NT2/D1 (cell line): ENCODE data around the gene ANGEL1.

Experiments
- DNase-seq: peaks from one replicate; pipeline ENCODE4 v3.0.0-alpha.2; 2011; ENCODE audit warnings: low read depth, low spot score
- H3K27me3 ChIP-seq: 2 replicates; pipeline ENCODE4 v1.6.0; 2011; ENCODE audit warnings: mild to moderate bottlenecking; ENCODE audit not compliant: insufficient read length, insufficient read depth
- H3K36me3 ChIP-seq: 2 replicates; pipeline ENCODE4 v1.6.1; 2011; ENCODE audit warnings: mild to moderate bottlenecking, low read length, mixed read lengths; ENCODE audit not compliant: insufficient read depth, insufficient read length
- H3K4me1 ChIP-seq: 2 replicates; pipeline ENCODE4 v1.5.1; 2011; ENCODE audit not compliant: insufficient read depth, insufficient read length
- H3K4me3 ChIP-seq: 2 replicates; pipeline ENCODE4 v1.5.1; 2011; ENCODE audit warnings: low read depth; ENCODE audit not compliant: insufficient read length
- H3K9ac ChIP-seq: 2 replicates; pipeline ENCODE4 v1.6.0; 2011; ENCODE audit warnings: low read depth; ENCODE audit not compliant: insufficient read length
- H3K9me3 ChIP-seq: 2 replicates; pipeline ENCODE4 v1.5.1; 2011; ENCODE audit warnings: mild to moderate bottlenecking, low read length; ENCODE audit not compliant: insufficient read depth
- SUZ12 ChIP-seq: IDR thresholded peaks from 2 replicates; pipeline ENCODE4 v1.6.1; 2011; ENCODE audit not compliant: insufficient read length, insufficient read depth; ENCODE audit errors: extremely low read depth
- YY1 ChIP-seq: IDR thresholded peaks from 2 replicates; pipeline ENCODE4 v1.6.1; 2011; ENCODE audit not compliant: insufficient read length, insufficient read depth
- ZNF274 ChIP-seq: IDR thresholded peaks from 2 replicates; pipeline ENCODE4 v1.6.1; 2011; ENCODE audit warnings: mild to moderate bottlenecking, low read depth, low read length

ANGEL1 gene

DNA sequence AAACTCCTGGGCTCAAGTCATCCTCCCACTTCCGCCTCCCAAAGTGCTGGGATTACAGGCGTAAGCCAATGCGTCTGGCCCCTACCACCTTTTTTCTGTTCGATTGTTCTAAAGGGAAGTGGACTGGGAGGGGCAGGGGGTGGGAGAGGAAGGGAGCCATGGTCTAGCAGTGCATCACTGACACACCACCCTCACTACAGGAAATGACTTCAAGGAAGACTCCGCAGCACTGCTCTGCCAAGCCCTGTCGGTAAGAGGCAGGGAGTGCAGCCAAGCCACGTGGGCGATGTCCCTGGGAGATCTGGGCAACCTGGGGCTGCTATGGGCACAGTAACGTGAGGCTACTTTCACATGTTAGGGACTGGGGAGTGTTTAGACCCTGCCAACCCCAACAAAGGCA lies 31.5 kb upstream of the ANGEL1 start:
- no peaks in the 10 kb centered on the region for H3K27me3 ChIP-seq
- DNase-seq = no peak
- H3K4me3 ChIP-seq = no peak overlapping the region
- H3K9ac ChIP-seq = no peak overlapping the region
- no peaks in the 10 kb centered on the region for H3K36me3 ChIP-seq
- H3K9me3 ChIP-seq = no peaks in the 10 kb centered on the region
- H3K4me1 ChIP-seq = no peaks in the 10 kb centered on the region
- TF ChIP-seq SUZ12 (no peak), YY1 (no peak), ZNF274 (no peak)

GRCh38 chr14:76842414-76842813 lies 29.7 kb upstream of the ANGEL1 start:
- Histone ChIP-seq H3K9ac (no peak overlapping the region), H3K4me1 (no peaks in the 10 kb centered on the region), H3K27me3 (no peaks in the 10 kb centered on the region), H3K4me3 (no peak overlapping the region), H3K9me3 (no peaks in the 10 kb centered on the region), H3K36me3 (no peaks in the 10 kb centered on the region)
- TF ChIP-seq ZNF274 (no peak), SUZ12 (no peak), YY1 (no peak)
- DNase-seq = no peak

- Histone ChIP-seq H3K4me1 (peaks cover 5% of the 10 kb centered on the region), H3K27me3 (no peaks in the 10 kb centered on the region), H3K4me3 (no peak overlapping the region), H3K9me3 (no peaks in the 10 kb centered on the region), H3K9ac (no peak overlapping the region), H3K36me3 (no peaks in the 10 kb centered on the region)
- no peak for TF ChIP-seq YY1
- TF ChIP-seq ZNF274 = no peak
- no peak for TF ChIP-seq SUZ12
- DNase-seq = no peak
Measured at GRCh38 chr14:76837524-76837923, 24.8 kb upstream of the ANGEL1 start.

GRCh38 chr14:76836029-76836630 lies 23.4 kb upstream of the ANGEL1 start:
- Histone ChIP-seq H3K36me3 (no peaks in the 10 kb centered on the region), H3K9me3 (peaks cover 6% of the 10 kb centered on the region; the same call in 1 of the 2 replicates), H3K9ac (no peak overlapping the region), H3K4me3 (no peak overlapping the region), H3K4me1 (peaks cover 5% of the 10 kb centered on the region), H3K27me3 (no peaks in the 10 kb centered on the region)
- no peak for TF ChIP-seq YY1
- no peak for TF ChIP-seq SUZ12
- no peak for TF ChIP-seq ZNF274
- no peak for DNase-seq

DNA sequence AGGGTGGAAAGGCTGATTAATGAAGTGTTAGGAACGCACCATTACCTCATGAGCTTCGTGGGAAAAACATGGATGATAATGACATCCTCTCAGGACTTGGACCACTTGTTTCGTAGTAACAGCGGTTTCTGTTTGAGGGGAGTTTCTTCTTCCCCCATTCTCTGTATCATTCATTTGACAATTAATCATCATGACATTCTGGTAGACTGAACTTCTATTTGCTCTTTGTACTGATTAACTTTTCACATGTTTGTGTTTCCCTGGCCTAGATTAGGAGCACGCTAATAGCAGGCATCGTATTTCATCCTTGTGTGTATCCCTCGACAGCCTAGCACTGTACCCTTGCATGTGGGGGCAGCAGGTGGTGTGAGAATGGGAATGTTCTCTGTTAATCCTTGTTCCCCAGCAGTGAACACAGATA lies 21.6 kb upstream of the ANGEL1 start:
- Histone ChIP-seq H3K4me1 (peaks cover 12% of the 10 kb centered on the region), H3K27me3 (no peaks in the 10 kb centered on the region), H3K9ac (no peak overlapping the region), H3K4me3 (no peak overlapping the region), H3K36me3 (no peaks in the 10 kb centered on the region), H3K9me3 (peaks cover 6% of the 10 kb centered on the region; the same call in 1 of the 2 replicates)
- TF ChIP-seq ZNF274 (no peak), SUZ12 (no peak), YY1 (no peak)
- DNase-seq = no peak

GRCh38 chr14:76833011-76833410 lies 20.3 kb upstream of the ANGEL1 start:
- Histone ChIP-seq H3K4me1 (peaks cover 12% of the 10 kb centered on the region), H3K9me3 (peaks cover 6% of the 10 kb centered on the region; the same call in 1 of the 2 replicates), H3K4me3 (no peak overlapping the region), H3K36me3 (no peaks in the 10 kb centered on the region), H3K9ac (no peak overlapping the region), H3K27me3 (no peaks in the 10 kb centered on the region)
- TF ChIP-seq SUZ12 (no peak), YY1 (no peak), ZNF274 (no peak)
- no peak for DNase-seq

- no peaks in the 10 kb centered on the region for H3K36me3 ChIP-seq
- peaks cover 6% of the 10 kb centered on the region; the same call in 1 of the 2 replicates for H3K9me3 ChIP-seq
- no peak overlapping the region for H3K4me3 ChIP-seq
- no peak for DNase-seq
- no peaks in the 10 kb centered on the region for H3K27me3 ChIP-seq
- H3K9ac ChIP-seq = no peak overlapping the region
- no peak for TF ChIP-seq ZNF274
- no peak for TF ChIP-seq YY1
- no peak for TF ChIP-seq SUZ12
- H3K4me1 ChIP-seq = peaks cover 12% of the 10 kb centered on the region
Measured at GRCh38 chr14:76832503-76832988, 19.9 kb upstream of the ANGEL1 start.

DNA sequence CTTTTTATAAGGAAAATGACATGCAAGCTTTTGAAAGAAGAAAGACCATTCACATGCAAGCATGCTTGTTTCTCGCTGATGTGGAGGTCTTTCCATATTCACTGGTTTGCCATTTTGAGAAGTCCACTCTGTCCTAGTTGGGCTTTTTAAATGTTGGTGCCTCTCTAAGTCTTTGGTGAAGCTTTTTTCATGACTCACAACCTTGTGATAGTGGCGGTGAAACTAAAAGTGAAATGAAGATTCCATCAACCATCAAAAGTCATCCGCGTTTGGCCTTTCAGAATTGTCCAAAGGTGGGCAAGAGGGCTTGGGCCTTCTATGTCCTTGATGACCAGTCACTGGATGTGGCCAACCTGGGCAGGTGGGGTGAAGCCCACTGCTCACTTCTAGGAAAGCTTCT lies 17.9 kb upstream of the ANGEL1 start:
- Histone ChIP-seq H3K9ac (no peak overlapping the region), H3K27me3 (no peaks in the 10 kb centered on the region), H3K4me1 (peaks cover 10% of the 10 kb centered on the region), H3K9me3 (peaks cover 6% of the 10 kb centered on the region; the same call in 1 of the 2 replicates), H3K4me3 (no peak overlapping the region), H3K36me3 (no peaks in the 10 kb centered on the region)
- DNase-seq = no peak
- TF ChIP-seq SUZ12 (no peak), ZNF274 (no peak), YY1 (no peak)
